HG02852 (cell line): ENCODE data around the gene PSMD6.

Experiments
- ATAC-seq: cut with Tn5 transposase; IDR thresholded peaks from one replicate; pipeline ENCODE4 v1.9.1; 2021; ENCODE audit warnings: mild to moderate bottlenecking, moderate library complexity; ENCODE audit not compliant: unreplicated experiment

Gene PSMD6

DNA sequence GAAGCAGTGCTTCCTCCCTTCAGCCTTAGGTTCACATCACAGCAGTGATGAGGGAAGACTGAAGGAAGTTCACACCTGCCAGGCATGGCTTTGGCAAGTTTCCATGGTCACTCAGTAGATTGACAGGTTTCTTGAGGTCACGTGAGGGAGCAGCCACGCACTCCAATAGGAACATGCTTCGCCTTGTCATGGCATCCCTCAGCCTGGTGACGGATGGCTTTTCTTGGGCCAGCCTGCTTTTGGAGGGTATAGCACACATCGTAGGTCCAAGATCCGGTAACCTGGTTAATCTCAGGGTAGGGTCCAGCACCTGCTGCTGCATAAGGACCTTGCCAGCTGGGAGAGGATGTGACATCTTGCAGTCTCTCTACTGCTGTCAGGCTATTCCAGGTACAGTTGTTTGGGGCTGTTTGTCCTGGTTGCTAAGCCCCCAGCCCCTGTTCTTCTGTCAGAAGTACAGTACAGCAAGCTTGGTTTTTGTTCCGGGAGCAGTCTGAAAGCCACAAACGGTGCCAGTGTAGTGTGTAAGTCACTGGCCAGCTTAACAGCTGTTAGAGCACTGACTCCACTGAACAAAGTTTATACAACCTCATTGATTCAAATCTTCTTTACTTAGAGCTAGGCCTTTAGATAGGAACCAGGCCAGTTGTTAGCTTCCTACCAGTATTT is 42.3 kb downstream of the PSMD6 start:
- no peak for ATAC-seq

- ATAC-seq = no peak
Measured at GRCh38 chr3:63980019-63980418, 43.3 kb downstream of the PSMD6 start.

- no peak for ATAC-seq
Measured at GRCh38 chr3:63979093-63979885, 44.0 kb downstream of the PSMD6 start.

- no peak for ATAC-seq
Measured at GRCh38 chr3:63977893-63978292, 45.4 kb downstream of the PSMD6 start.

GRCh38 chr3:63976872-63977200 is 46.5 kb downstream of the PSMD6 start:
- no peak for ATAC-seq

DNA sequence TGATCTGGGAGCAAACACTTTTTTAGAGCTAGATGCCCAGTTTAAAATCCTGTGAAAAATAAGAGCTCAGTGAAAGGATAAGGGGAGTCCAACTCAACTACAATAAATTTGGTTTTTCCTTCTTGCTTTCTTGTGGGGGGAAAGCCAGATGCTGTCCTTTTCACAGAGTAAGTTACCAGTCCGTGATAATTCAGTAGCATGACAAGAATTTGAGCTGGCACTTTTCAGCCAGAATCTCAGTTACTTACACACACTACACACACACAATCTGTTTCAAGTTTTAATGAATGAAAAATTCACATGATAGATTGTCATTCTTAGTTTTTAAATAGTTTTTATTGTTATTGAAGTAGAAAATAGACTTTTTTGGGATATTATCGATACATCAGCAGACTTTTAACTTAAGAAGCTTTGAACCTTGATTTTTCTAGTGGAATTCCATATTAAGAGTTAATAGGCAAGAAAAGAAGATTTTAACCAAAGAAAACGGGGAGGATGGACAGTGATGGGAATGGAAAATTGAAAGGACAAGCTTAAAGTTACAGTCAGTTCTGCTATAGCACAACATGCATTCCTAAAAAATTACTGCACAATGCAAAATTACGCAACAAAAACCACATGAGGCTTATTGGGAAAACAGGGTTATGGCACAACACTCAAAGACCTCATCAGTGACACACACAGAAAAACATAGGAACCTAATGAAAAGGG is 47.0 kb downstream of the PSMD6 start:
- no peak for ATAC-seq

DNA sequence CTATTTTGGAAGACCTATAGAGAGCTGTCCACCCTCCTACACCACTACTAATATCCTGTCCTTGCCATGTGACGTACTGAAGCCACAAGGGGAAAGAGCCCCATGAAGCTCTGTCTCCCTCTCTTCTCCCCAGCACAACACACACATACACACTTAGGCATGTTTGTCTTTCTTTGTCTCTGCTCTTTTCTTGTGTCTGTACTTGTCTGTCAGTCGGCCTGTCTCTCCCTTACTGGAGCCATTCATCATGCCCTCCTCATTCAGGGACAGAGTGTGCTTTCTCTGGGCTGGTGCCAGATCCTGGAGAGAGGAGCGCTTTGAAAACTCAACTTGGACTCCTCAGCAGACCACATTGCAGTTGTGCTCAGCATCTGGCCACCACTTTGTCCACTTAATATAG is 47.6 kb downstream of the PSMD6 start:
- ATAC-seq = no peak

DNA sequence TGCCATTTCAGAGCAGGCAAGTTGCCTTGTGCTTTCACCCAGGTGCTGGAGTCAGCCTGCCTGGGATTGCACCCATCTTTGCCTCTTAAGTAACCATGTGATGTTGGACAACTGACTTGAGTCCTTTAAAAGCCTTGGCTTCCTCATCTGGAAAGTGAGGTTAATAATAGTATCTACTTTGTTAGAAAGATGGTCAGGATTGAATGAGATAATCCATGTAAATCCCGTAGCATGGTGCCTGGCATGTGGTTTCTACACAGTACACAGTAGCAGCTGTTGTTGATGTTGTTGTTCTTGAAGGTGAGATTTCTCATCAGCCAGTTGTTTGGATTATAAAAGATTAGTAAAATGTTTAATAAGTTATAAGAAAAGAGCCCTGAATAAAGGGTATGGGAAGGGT is 48.8 kb downstream of the PSMD6 start:
- ATAC-seq = no peak

DNA sequence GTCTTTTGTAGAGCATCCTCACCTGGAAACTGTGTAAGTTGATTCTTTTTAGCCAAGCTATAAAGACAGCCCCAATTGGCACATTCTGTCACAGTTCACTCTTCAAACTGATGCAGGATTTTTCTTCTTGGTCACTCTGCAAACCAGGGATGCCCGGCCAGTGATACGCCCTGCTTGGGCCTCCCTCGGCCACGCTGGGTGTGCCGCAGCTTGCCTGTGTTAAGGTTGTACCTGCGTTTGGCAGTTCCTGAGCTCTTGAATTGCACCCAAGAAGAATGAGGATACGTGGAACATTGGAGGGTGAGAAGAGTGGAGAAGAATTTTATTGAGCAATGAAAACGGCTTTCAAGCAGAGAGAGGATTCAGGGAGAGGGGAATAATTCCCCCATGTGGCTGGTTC is 49.9 kb downstream of the PSMD6 start:
- ATAC-seq = no peak

DNA sequence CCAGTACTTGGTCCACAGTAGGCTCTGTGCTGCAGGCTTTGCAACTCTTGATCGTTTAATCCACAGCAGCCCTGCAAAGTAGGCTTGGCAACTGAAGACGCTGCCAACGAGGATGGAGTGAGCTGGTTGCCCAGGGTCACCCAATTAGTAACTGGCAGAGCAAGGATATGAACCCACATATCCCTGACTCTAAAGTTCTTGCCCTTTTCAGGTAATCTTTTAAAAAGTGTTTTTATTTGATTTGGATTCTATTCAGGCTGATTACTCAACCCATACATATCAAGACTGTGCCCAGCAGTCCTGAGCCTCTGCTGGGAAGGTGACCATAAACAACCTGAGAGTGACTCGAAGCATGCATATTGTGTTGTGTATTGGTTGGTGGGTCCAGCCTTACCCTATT is 50.3 kb downstream of the PSMD6 start:
- no peak for ATAC-seq

DNA sequence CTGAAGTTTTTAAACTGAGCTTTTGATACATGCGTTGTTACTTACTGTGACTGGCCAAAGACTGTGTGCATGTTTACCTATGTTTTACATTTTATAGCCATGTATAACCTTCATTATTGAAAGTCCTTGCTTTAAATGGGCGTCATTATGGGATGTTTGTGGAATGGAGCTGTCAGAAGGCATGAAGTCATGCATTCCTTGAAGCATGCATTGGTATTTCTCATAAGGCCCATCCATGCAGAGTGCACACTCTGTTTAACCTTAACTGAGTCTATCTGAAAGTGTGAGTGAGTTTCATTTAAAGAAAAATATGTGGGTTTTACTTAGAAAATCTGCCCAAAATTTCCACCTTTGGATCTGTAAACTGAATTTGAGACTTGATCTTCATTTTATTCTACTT is 51.1 kb downstream of the PSMD6 start:
- ATAC-seq = no peak

DNA sequence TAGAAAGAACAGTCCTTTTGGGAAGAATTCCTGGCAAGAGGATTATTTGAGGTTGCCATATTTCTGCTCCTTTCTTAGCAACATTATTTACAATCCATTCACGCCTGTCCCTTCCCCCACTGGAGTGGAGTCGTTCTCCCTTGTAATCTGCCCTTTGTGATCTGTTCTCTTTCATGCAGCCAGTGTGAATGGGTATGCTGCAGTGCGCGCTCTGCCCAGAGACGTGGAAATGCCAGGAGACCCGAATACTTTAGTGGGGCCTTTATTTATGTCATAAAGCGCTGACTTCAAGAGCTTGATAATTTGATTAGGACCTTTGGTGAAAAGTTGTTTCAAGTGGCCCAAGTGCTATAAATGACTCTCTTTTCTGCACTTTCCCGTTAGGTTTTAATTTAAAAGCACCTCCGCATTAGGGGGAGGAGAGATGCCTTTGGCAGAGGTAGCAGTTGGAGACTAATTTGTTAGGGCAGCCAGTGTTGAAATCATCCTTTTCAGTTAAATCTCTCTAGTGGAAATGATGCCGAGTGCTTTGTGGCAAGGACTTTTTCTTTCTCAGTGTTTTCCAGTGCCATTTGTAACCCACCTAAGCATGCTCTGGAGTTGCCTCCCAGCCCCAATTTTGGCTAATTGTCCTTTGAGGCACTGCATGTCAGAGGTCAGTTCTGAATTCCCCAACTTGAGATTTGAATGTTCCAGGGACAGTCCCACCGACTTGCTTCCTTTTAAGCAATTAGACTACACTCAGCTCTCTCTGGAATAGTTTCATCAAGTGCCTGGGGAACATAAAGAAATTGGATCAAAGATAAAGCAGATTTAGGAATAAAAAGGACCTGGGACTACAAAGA is 52.4 kb downstream of the PSMD6 start:
- no peak for ATAC-seq

DNA sequence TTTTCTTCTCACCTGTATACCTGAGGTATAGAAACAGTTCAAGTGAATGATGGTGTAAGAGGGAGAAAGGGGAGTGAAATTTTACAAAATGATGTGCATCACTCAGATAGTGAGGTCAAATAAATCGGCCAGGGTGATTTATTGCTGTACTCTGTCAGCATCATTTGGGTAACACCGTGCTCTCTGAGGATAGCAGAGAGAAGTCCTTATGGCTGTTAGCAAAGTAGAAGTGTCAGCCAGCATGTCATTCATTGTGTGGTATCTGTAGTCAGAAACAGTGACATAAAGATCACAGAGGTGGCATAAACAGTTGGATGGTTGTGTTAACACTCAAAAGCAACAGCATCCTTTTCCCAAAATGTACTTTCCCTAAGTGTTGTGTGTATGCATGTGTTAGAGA is 53.4 kb downstream of the PSMD6 start:
- ATAC-seq = no peak

DNA sequence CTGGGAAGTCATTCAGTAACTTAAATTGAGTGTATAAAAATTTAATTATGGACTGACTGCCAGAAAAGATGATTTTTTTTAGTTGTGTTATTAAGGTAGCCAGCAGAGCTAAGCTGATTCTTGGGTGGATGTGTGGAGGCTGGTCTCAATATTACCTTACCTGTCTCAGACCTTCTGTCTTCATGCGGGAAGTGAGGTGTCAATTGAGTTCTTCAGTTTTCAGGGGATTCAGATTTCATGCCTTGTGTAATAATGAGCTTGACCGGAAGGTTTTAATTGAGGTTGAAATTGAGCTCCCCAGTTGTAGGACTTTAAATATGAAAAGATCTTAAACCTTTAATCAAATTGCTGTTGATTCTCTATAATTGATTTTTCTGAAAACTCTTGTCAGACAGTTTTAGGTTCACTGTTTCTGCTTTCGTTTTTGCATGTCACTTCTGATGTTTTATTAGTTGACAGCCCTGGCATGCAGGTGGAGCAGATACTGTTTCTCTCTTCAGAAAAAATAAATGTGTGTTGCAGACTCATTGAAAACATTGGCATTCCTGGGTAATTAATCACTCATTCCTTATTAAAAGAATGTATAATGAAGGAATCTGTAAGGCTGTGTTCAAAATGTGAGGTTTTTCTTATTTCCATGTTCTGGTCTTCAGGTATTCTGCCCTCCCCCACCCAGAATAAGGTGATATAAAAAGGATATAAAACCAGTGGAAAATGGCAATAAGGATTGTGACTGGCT is 54.5 kb downstream of the PSMD6 start:
- ATAC-seq = peak; percentile 26

DNA sequence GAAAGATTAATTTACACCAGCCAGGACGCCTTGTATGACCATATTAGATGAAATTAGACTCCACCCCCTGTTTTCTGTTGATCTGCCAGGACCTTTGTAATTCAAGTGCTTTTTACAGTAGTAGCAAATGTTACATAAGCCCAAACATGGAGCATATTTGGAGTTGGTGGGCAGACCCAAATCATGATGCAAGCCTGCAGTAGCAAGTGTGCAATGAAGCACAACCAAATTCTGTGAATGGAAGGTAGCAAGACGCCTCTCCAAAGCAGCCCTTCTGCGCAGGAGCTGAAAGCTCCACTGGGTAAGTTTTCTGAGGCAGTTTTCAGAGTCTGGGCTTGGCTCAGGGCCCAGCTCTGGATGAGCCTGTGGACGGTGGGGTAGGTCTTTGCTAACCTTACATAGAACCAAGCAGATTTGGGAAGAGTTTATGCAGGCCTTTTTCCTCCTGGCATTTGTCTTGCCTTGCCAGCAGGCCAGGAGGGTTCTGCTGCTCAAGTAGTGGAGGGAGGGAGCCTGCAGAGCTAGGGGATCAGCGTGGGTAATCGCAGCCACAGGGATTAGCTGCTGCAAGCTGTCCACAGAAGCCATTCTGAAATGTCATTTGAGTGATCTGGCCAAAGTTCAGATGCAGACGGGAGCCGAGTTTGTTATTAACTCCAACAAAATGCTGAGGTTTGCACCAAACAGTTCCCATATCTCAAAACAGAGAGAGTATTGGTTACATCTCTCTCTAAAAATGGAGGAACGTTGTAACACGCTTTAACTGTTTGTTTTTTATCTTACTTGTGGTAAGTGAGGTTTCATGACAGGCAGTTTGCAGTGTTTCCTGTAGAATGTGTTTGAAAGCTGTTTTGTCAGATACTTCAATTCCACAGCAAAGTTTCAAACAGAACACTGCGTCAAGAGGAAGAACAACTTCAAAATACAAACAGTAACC is 55.4 kb downstream of the PSMD6 start:
- peak; percentile 61 for ATAC-seq

GRCh38 chr3:63966871-63967270 is 56.4 kb downstream of the PSMD6 start:
- no peak for ATAC-seq

DNA sequence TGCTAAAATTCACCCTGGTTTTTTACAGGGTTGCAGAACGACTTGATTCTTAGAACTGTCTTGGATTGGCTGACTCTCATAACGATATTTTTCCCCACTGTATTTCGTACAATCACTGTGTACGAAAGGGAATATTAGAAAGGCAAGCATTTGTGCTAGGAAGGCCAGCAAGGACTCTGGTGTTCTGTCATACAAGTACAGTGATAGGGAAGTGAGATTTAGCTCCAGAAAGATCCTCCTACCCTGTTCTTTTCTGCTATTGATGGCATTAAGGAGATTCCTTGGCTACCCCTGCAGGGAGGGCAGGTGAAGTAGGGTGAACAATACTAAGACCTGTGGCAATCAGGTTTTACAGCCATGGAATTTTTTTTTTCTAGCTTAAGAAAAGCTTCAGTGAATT is 57.3 kb downstream of the PSMD6 start:
- ATAC-seq = no peak

GRCh38 chr3:63964681-63965485 is 58.4 kb downstream of the PSMD6 start:
- ATAC-seq = no peak

DNA sequence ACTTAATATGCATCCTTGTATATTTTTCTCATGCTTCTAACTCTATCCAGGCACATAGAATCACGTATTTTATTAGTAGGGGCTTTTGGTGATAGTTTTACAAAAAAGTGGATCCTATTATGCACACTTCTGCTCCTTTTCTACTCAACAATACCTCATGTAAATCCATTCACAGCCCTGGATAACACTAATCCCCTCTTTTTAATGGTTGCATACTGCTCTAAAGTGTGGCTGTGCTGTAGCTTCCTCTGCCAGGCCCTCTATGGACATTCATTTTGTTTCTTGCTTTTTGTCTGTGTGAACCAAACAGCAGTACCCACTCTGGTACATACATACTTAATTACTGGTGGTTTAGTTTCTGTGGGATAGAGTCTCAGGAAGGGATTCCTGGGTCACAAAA is 59.8 kb downstream of the PSMD6 start:
- no peak for ATAC-seq
